Neural progenitor cell (in vitro differentiated cells): ENCODE results near the gene MRTFB. TPM values are rescaled to one million over a fixed set of nuclear protein-coding genes. Genes with fewer than 3 reads are reported as not detected.

Experiments used
- DNase-seq: peaks from one replicate; pipeline ENCODE4 v3.0.0-alpha.2; 2016; ENCODE audit warnings: low spot score
- H2AFZ ChIP-seq: fragments of 200-600 bp; sonication (generic); replicated peaks from 2 replicates; pipeline ENCODE4 v1.6.1; 2016; ENCODE audit warnings: antibody characterized with exemption
- H3F3A ChIP-seq: fragments of 200-600 bp; sonication (generic); 2 replicates; pipeline ENCODE4 v1.6.1; 2016; ENCODE audit warnings: antibody characterized with exemption, low read depth
- H3K27ac ChIP-seq: fragments of 200-600 bp; sonication (generic); 2 replicates; pipeline ENCODE4 v1.5.1; 2016; ENCODE audit warnings: mild to moderate bottlenecking
- H3K27me3 ChIP-seq: fragments of 200-600 bp; sonication (generic); 2 replicates; pipeline ENCODE4 v1.6.1; 2016; ENCODE audit warnings: mild to moderate bottlenecking, moderate library complexity
- H3K36me3 ChIP-seq: fragments of 200-600 bp; sonication (generic); 2 replicates; pipeline ENCODE4 v1.5.1; 2016
- H3K4me1 ChIP-seq: fragments of 200-600 bp; sonication (generic); 2 replicates; pipeline ENCODE4 v1.6.1; 2016; ENCODE audit warnings: mixed run types
- H3K4me2 ChIP-seq: fragments of 200-600 bp; sonication (generic); 2 replicates; pipeline ENCODE4 v1.6.1; 2016
- H3K4me3 ChIP-seq: fragments of 200-600 bp; sonication (generic); 2 replicates; pipeline ENCODE4 v1.5.1; 2016
- H3K79me2 ChIP-seq: fragments of 200-600 bp; sonication (generic); 2 replicates; pipeline ENCODE4 v1.6.1; 2016; ENCODE audit warnings: low read depth
- H3K9ac ChIP-seq: fragments of 200-600 bp; sonication (generic); 2 replicates; pipeline ENCODE4 v1.6.1; 2016
- H3K9me3 ChIP-seq: fragments of 200-600 bp; sonication (generic); 2 replicates; pipeline ENCODE4 v1.5.1; 2016; ENCODE audit warnings: low read depth
- H4K20me1 ChIP-seq: fragments of 200-600 bp; sonication (generic); 2 replicates; pipeline ENCODE4 v1.6.1; 2016; ENCODE audit warnings: low read depth
- H3K27ac Mint-ChIP-seq: 3 replicates; pipeline ENCODE4 v1.8.0; 2021; ENCODE audit warnings: mixed read lengths
- H3K27me3 Mint-ChIP-seq: 2 replicates; pipeline ENCODE4 v1.8.0; 2022; ENCODE audit warnings: low read depth, mild to moderate bottlenecking, inconsistent platforms, moderate library complexity, mixed read lengths; ENCODE audit not compliant: insufficient read depth
- H3K36me3 Mint-ChIP-seq: 3 replicates; pipeline ENCODE4 v1.8.0; 2021; ENCODE audit warnings: mixed read lengths
- H3K4me1 Mint-ChIP-seq: 3 replicates; pipeline ENCODE4 v1.8.0; 2021; ENCODE audit warnings: mixed read lengths
- H3K4me3 Mint-ChIP-seq: 3 replicates; pipeline ENCODE4 v1.8.0; 2021; ENCODE audit warnings: mild to moderate bottlenecking, moderate library complexity, mixed read lengths
- H3K9me3 Mint-ChIP-seq: 3 replicates; pipeline ENCODE4 v1.8.0; 2020; ENCODE audit warnings: mixed read lengths
- CTCF ChIP-seq: fragments of 200-600 bp; sonication (generic); IDR thresholded peaks from 2 replicates; pipeline ENCODE4 v1.5.1; 2017; ENCODE audit warnings: antibody characterized with exemption, mild to moderate bottlenecking
- EZH2 ChIP-seq: fragments of 200-600 bp; sonication (generic); IDR thresholded peaks from 2 replicates; pipeline ENCODE4 v1.6.1; 2017; ENCODE audit warnings: antibody characterized with exemption, mild to moderate bottlenecking, moderate library complexity
- EZH2phosphoT487 ChIP-seq: fragments of 200-600 bp; sonication (generic); IDR thresholded peaks from 2 replicates; pipeline ENCODE4 v1.6.1; 2017; ENCODE audit warnings: antibody characterized with exemption
- total RNA-seq: library from RNA; depleted of rRNA; stranded (reverse); fragments of >200 nt; gene quantifications from 2 replicates; pipeline ENCODE4 v1.2.3, GENCODE V29; 2015; ENCODE audit warnings: low replicate concordance

The MRTFB gene
- total RNA-seq, 1 donor from 2014 or later: 26.8 TPM

- no peak overlapping the region for H3K27ac Mint-ChIP-seq
- peak overlapping the region; percentile 90 for H3K4me3 Mint-ChIP-seq
- H3K4me3 ChIP-seq: peak overlapping the region; percentile 92
- H3K36me3 ChIP-seq: no peaks in the 10 kb centered on the region
- peaks cover 4% of the 10 kb centered on the region for H4K20me1 ChIP-seq
- H3K27me3 ChIP-seq: no peaks in the 10 kb centered on the region
- peak overlapping the region; percentile 84 for H3K4me2 ChIP-seq
- H3K9me3 ChIP-seq: no peaks in the 10 kb centered on the region
- H3K4me1 Mint-ChIP-seq: peaks cover 20% of the 10 kb centered on the region
- no peaks in the 10 kb centered on the region for H3K9me3 Mint-ChIP-seq
- TF ChIP-seq EZH2phosphoT487: no peak
- TF ChIP-seq CTCF: no peak
- no peak for TF ChIP-seq EZH2
- no peaks in the 10 kb centered on the region for H3K36me3 Mint-ChIP-seq
- H3K27ac ChIP-seq: no peak overlapping the region
- no peak for DNase-seq
- H3K27me3 Mint-ChIP-seq: peaks cover 5% of the 10 kb centered on the region
- H3K4me1 ChIP-seq: peaks cover 15% of the 10 kb centered on the region
- H3F3A ChIP-seq: peaks cover 5% of the 10 kb centered on the region
- H2AFZ ChIP-seq: peak overlapping the region; percentile 97
- H3K9ac ChIP-seq: no peak overlapping the region
- peaks cover 41% of the 10 kb centered on the region for H3K79me2 ChIP-seq
Measured at GRCh38 chr16:14070555-14070876, 603 bp upstream of the MRTFB start.

GRCh38 chr16:14071576-14072271 lies 605 bp downstream of the MRTFB start:
- DNase-seq: peak; percentile 50
- H3K27ac Mint-ChIP-seq: peak overlapping the region; percentile 92
- H3K4me2 ChIP-seq: peak overlapping the region; percentile 84
- TF ChIP-seq EZH2phosphoT487 (no peak), EZH2 (no peak), CTCF (no peak)
- peak overlapping the region; percentile 71 for H3K27ac ChIP-seq
- peak overlapping the region; percentile 92 for H3K4me3 ChIP-seq
- peaks cover 53% of the 10 kb centered on the region for H3K79me2 ChIP-seq
- no peaks in the 10 kb centered on the region for H3K27me3 ChIP-seq
- H3K4me1 ChIP-seq: peaks cover 15% of the 10 kb centered on the region
- no peaks in the 10 kb centered on the region for H3K36me3 Mint-ChIP-seq
- H3K4me3 Mint-ChIP-seq: peak overlapping the region; percentile 97
- H2AFZ ChIP-seq: peak overlapping the region; percentile 97
- H3K9me3 ChIP-seq: no peaks in the 10 kb centered on the region
- no peaks in the 10 kb centered on the region for H3K9me3 Mint-ChIP-seq
- peaks cover 5% of the 10 kb centered on the region for H3F3A ChIP-seq
- H3K27me3 Mint-ChIP-seq: peaks cover 5% of the 10 kb centered on the region
- peak overlapping the region; percentile 76 for H3K9ac ChIP-seq
- H4K20me1 ChIP-seq: peaks cover 10% of the 10 kb centered on the region
- no peaks in the 10 kb centered on the region for H3K36me3 ChIP-seq
- H3K4me1 Mint-ChIP-seq: peaks cover 20% of the 10 kb centered on the region

GRCh38 chr16:14072360-14072759 lies 1.2 kb downstream of the MRTFB start:
- no peak for DNase-seq
- peaks cover 59% of the 10 kb centered on the region for H3K79me2 ChIP-seq

More at GRCh38 chr16:14072360-14072759, 1.2 kb downstream of the MRTFB start:
- H3K9me3 Mint-ChIP-seq: no peaks in the 10 kb centered on the region
- TF ChIP-seq EZH2 (no peak), CTCF (no peak), EZH2phosphoT487 (no peak)
- H3K4me3 Mint-ChIP-seq: peak overlapping the region; percentile 97
- no peaks in the 10 kb centered on the region for H3K36me3 Mint-ChIP-seq
- H3K9ac ChIP-seq: peak overlapping the region; percentile 76
- H3K4me2 ChIP-seq: peak overlapping the region; percentile 84
- no peaks in the 10 kb centered on the region for H3K9me3 ChIP-seq
- H3K4me3 ChIP-seq: peak overlapping the region; percentile 92
- no peaks in the 10 kb centered on the region for H3K36me3 ChIP-seq
- H4K20me1 ChIP-seq: peaks cover 13% of the 10 kb centered on the region
- peaks cover 15% of the 10 kb centered on the region for H3K4me1 ChIP-seq
- H2AFZ ChIP-seq: no peak overlapping the region
- H3K27ac Mint-ChIP-seq: peak overlapping the region; percentile 92
- peaks cover 5% of the 10 kb centered on the region for H3K27me3 Mint-ChIP-seq
- H3K27ac ChIP-seq: no peak overlapping the region
- H3K27me3 ChIP-seq: no peaks in the 10 kb centered on the region
- peaks cover 5% of the 10 kb centered on the region for H3F3A ChIP-seq
- H3K4me1 Mint-ChIP-seq: peaks cover 20% of the 10 kb centered on the region
